ENCODE results near the gene TBX21. TPM values are rescaled to one million over a fixed set of nuclear protein-coding genes. Genes with fewer than 3 reads are reported as not detected.

The TBX21 gene
- total RNA-seq, 2 experiments from 2014 or later, result 73.4 to 76.8 TPM

- ChIA-PET POLR2A (interaction anchor here (3.3 kb wide), 1 partner anchor 11 kb away, joined by 29 read pairs; no protein-coding TSS in a partner anchor), CTCF (interaction anchor here (0.7 to 3.4 kb wide), 9 partner anchors 8 to 35 kb away, joined by 3 to 45 read pairs (median 4); partner anchors contain the start of gene TBX21)
- Mint-ChIP-seq H3K27ac (peak overlapping the region; percentile 99), H3K36me3 (ENCODE audit: low read depth) (peaks cover 53% of the 10 kb centered on the region), H3K4me1 (peaks cover 75% of the 10 kb centered on the region), H3K4me3 (no peak overlapping the region), H3K9me3 (ENCODE audit: low read depth) (no peaks in the 10 kb centered on the region), H3K27me3 (no peaks in the 10 kb centered on the region)
- DNase-seq, result no peak
- no peak for ATAC-seq
- intact Hi-C loops (cut with DNase I, micrococcal nuclease), result no loop called here
Measured at GRCh38 chr17:47707056-47707804, 25.8 kb upstream of the TBX21 start.

- CTCF ChIA-PET, result interaction anchor here (0.6 to 3.4 kb wide), 7 partner anchors 9 to 135 kb away, joined by 4 to 45 read pairs (median 5); no protein-coding TSS in a partner anchor
- Mint-ChIP-seq H3K36me3 (ENCODE audit: low read depth) (peaks cover 51% of the 10 kb centered on the region), H3K4me1 (peaks cover 71% of the 10 kb centered on the region), H3K27ac (peak overlapping the region; percentile 99), H3K9me3 (ENCODE audit: low read depth) (no peaks in the 10 kb centered on the region), H3K4me3 (no peak overlapping the region), H3K27me3 (no peaks in the 10 kb centered on the region)
- DNase-seq (no peak), ATAC-seq (no peak)
- intact Hi-C loops (cut with DNase I, micrococcal nuclease), result no loop called here
- POLR2A ChIA-PET, result interaction anchor here (3.3 kb wide), 1 partner anchor 10 kb away, joined by 29 read pairs; no protein-coding TSS in a partner anchor
Measured at GRCh38 chr17:47707884-47708283, 25.2 kb upstream of the TBX21 start.

DNA sequence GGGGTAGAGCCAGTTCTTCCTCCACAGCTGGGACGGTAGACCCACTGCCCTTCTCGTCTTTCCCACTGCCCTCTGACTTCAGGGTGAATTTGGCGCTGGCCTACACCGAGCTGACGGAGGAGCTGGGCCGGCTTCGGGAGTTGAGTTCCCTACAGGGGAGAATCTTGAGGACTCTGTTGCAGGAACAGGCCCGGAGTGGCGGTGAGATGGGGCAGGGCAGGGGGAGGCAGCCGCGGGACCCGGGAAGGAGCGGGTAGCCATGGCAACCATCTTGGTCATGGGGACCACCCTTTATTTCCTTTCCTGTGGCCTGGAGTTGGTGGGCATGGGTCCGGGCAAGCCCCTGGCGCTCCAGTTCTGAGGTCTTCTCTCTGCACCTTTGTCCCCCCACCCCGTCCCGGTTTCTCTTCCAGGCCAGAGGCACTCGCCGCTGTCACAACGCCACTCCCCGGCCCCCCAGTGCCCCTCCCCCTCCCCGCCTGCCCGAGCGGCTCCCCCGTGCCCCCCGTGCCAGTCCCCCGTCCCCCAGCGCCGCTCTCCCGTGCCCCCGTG lies 24.6 kb upstream of the TBX21 start:
- ChIA-PET POLR2A (interaction anchor here (3.3 kb wide), 1 partner anchor 10 kb away, joined by 29 read pairs; no protein-coding TSS in a partner anchor), CTCF (interaction anchor here (0.6 to 3.4 kb wide), 7 partner anchors 9 to 134 kb away, joined by 4 to 45 read pairs (median 4); no protein-coding TSS in a partner anchor)
- Mint-ChIP-seq H3K27ac (no peak overlapping the region), H3K9me3 (ENCODE audit: low read depth) (no peaks in the 10 kb centered on the region), H3K4me1 (peaks cover 66% of the 10 kb centered on the region), H3K36me3 (ENCODE audit: low read depth) (peaks cover 48% of the 10 kb centered on the region), H3K4me3 (no peak overlapping the region), H3K27me3 (no peaks in the 10 kb centered on the region)
- DNase-seq (no peak), ATAC-seq (no peak)
- intact Hi-C loops (cut with DNase I, micrococcal nuclease), result no loop called here

GRCh38 chr17:47708864-47709541 lies 24.0 kb upstream of the TBX21 start:
- Mint-ChIP-seq H3K4me3 (no peak overlapping the region), H3K9me3 (ENCODE audit: low read depth) (no peaks in the 10 kb centered on the region), H3K4me1 (peaks cover 62% of the 10 kb centered on the region), H3K27me3 (no peaks in the 10 kb centered on the region), H3K36me3 (ENCODE audit: low read depth) (peaks cover 43% of the 10 kb centered on the region), H3K27ac (no peak overlapping the region)
- intact Hi-C loops (cut with DNase I, micrococcal nuclease), result no loop called here
- ATAC-seq, result no peak
- POLR2A ChIA-PET, result no interaction called here
- DNase-seq, result no peak
- CTCF ChIA-PET, result interaction anchor here (1.5 to 3.4 kb wide), 3 partner anchors 8 to 10 kb away, joined by 3 to 45 read pairs (median 4); no protein-coding TSS in a partner anchor

- Mint-ChIP-seq H3K4me3 (no peak overlapping the region), H3K9me3 (ENCODE audit: low read depth) (no peaks in the 10 kb centered on the region), H3K27me3 (no peaks in the 10 kb centered on the region), H3K36me3 (ENCODE audit: low read depth) (peaks cover 41% of the 10 kb centered on the region), H3K4me1 (peaks cover 59% of the 10 kb centered on the region), H3K27ac (no peak overlapping the region)
- DNase-seq (no peak), ATAC-seq (no peak)
- ChIA-PET POLR2A (no interaction called here), CTCF (interaction anchor here (1.5 to 1.9 kb wide), 3 partner anchors 9 to 12 kb away, joined by 3 to 6 read pairs (median 4); no protein-coding TSS in a partner anchor)
- intact Hi-C loops (cut with DNase I, micrococcal nuclease), result no loop called here
Measured at GRCh38 chr17:47709594-47709993, 23.4 kb upstream of the TBX21 start.

DNA sequence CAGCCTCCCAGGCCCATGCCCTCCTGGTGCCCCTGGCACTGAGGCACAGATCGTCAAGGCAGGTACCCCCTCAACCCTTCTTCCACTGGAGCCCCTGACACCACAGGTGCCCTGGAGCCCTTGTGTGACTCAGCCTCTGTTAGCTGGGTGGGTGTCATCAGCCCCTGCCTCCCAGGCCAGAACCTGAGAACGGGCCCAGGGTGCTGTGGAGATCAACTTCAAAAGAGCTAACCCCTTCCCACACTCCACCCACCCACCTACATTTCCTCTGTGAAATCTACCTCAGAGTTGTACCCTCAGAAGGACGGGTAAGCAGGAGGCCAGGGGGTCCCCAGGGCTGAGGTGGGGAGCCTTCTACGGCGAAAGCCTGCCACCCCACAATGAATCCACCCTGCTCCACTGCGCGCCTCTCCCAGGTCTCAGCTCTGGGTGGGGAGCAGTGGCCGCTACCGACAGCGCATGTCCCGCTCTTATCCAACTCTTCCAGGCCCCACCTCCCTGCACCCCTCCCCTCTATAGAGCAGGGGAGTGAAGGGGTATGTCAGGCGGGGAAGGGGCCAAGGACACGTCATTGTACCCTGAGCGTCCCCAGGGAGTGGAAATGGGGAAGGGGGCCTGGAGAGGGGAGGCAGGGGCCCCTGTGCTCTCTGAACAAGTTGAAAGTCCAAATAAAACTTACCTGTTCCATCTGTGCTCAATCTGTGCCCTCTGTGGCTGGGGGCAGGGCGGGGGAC lies 21.5 kb upstream of the TBX21 start:
- no peak overlapping the region for H3K27ac Mint-ChIP-seq
- H3K9me3 Mint-ChIP-seq (ENCODE audit: low read depth), result no peaks in the 10 kb centered on the region
- H3K27me3 Mint-ChIP-seq, result no peaks in the 10 kb centered on the region
- intact Hi-C loops (cut with DNase I, micrococcal nuclease), result no loop called here
- ChIA-PET CTCF (interaction anchor here (1.2 to 1.8 kb wide), 2 partner anchors 14 to 20 kb away, joined by 4 to 6 read pairs; no protein-coding TSS in a partner anchor), POLR2A (no interaction called here)
- peaks cover 32% of the 10 kb centered on the region for H3K36me3 Mint-ChIP-seq (ENCODE audit: low read depth)
- DNase-seq, result no peak
- peaks cover 58% of the 10 kb centered on the region for H3K4me1 Mint-ChIP-seq
- no peak overlapping the region for H3K4me3 Mint-ChIP-seq
- ATAC-seq, result no peak

DNA sequence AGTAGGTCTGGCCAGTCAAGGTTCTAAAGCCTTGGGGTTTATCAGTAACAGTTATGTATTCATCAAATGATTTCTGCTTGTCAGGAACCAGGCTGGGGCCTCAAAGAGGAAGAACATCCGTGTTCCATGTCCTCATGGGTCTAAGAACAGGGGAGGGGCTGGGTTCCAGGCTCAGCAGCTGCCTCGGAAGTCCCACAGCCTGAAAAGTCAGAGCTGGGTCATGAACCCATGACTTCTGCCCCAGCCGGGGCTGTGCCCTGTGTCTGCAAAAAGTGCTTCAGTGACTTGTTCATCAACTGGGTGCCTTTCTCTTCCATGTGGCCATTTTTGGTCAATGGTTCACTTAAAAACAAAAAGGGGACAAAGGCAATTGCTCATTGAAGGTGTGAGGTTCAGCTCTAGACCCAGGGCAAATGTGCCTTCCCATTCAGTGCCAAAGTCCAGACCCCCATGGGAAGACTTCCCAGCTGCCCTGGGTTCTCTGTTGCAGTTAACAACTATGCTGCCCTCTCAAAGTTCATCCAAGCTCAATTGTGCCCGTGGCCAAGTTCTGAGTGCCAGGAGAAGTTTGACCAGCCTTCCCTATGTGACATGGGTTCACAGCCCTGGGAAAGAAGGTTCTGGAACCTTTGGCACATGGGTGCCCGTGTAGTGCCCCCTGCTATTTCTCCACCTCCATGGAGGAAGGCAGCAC lies 20.6 kb upstream of the TBX21 start:
- H3K27ac Mint-ChIP-seq, result peak overlapping the region; percentile 48
- peaks cover 58% of the 10 kb centered on the region for H3K4me1 Mint-ChIP-seq

DNA sequence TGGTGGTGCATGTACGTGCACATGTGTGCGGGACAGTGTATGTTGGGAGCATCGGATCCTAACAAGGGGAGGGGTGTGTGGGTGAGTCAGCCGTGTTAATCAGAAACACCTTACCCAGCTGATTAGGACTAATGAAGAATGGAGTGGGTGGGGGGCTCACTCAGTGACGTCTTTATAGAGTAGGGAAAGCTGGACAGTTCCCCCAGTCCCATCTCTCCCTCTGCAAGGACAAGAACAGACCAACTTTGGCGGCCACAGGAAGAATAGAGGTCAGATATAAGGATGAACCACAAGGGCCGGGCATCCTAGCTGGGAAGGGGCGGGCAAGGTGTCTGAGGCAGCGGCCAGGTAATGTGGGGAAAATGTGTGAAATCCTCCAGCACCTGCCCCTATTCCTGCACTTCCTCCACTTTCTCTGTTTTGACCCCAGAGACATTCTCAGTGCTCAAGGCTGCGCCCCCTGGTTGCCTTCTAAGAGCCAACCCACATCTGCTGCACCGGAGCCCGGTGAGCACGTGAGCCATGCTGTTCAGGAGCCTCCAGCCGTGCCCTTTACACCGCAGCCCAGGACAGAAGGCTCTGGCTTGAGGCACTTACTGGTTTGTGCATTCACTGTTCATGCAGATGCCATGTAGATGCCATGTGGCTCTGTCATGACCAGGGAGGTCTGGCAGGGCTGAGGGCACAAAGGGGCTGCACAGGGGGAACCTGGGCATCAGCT lies 18.9 kb upstream of the TBX21 start:
- H3K4me3 Mint-ChIP-seq, result no peak overlapping the region
- ChIA-PET POLR2A (no interaction called here), CTCF (interaction anchor here (1.5 to 8.2 kb wide), 2 partner anchors 8 to 14 kb away, joined by 5 to 117 read pairs; no protein-coding TSS in a partner anchor)
- H3K4me1 Mint-ChIP-seq, result peaks cover 70% of the 10 kb centered on the region
- H3K27me3 Mint-ChIP-seq, result no peaks in the 10 kb centered on the region
- DNase-seq (peak; percentile 17), ATAC-seq (no peak)
- peaks cover 19% of the 10 kb centered on the region for H3K36me3 Mint-ChIP-seq (ENCODE audit: low read depth)
- intact Hi-C loops (cut with DNase I, micrococcal nuclease), result no loop called here
- H3K27ac Mint-ChIP-seq, result no peak overlapping the region
- no peaks in the 10 kb centered on the region for H3K9me3 Mint-ChIP-seq (ENCODE audit: low read depth)

More for the DNA sequence above, 20.6 kb upstream of the TBX21 start:
- intact Hi-C loops (cut with DNase I, micrococcal nuclease), result no loop called here
- ChIA-PET CTCF (interaction anchor here (8.2 kb wide), 1 partner anchor 13 kb away, joined by 117 read pairs; no protein-coding TSS in a partner anchor), POLR2A (no interaction called here)
- Mint-ChIP-seq H3K4me3 (no peak overlapping the region), H3K36me3 (ENCODE audit: low read depth) (peaks cover 27% of the 10 kb centered on the region), H3K27me3 (no peaks in the 10 kb centered on the region), H3K9me3 (ENCODE audit: low read depth) (no peaks in the 10 kb centered on the region)
- DNase-seq (no peak), ATAC-seq (no peak)

DNA sequence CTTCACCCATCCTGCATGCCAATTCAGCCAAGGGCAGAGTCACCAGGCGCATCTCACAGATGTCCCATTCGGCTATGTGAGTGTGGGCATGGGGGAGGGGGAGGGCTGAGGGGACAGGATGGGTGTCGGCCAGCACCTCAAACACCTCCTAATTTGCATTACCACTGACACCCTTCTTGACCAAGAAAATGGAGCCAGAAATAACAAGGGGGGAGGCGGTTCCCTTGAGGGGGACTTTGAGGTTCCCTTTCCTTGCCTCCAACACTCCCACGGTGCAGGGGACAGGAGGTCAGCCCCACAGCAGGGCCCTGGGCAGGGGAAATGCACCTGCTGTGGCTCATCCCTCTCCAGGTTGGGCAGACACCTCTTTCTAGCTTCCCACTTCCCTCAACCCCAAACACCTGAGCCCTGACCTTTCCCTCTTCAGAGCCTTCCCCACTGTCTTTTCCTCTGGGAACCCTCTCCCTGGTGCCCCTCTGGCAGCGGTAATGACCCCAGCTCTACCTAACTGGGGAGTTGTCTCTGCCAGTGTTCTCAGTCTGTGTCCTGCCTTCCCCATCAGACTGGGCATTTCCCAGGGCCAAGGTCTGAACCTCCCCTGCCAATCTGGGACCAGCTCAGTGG lies 18.2 kb upstream of the TBX21 start:
- Mint-ChIP-seq H3K36me3 (ENCODE audit: low read depth) (peaks cover 13% of the 10 kb centered on the region), H3K27me3 (no peaks in the 10 kb centered on the region), H3K9me3 (ENCODE audit: low read depth) (no peaks in the 10 kb centered on the region), H3K4me1 (peaks cover 75% of the 10 kb centered on the region), H3K27ac (no peak overlapping the region), H3K4me3 (no peak overlapping the region)
- ATAC-seq (no peak), DNase-seq (no peak)
- ChIA-PET POLR2A (no interaction called here), CTCF (interaction anchor here (1.5 to 8.2 kb wide), 3 partner anchors 9 to 15 kb away, joined by 4 to 117 read pairs (median 5); no protein-coding TSS in a partner anchor)
- intact Hi-C loops (cut with DNase I, micrococcal nuclease), result no loop called here

Measured in activated CD4-positive, alpha-beta T cell treated with anti-CD3 and anti-CD28 coated beads for 36 hours (primary cell).